GM23248 (cell line): ENCODE data around the gene CTNNAL1.

Source experiments
- EZH2 ChIP-seq: fragments of 200-600 bp; sonication (generic); IDR thresholded peaks from 2 replicates; pipeline ENCODE4 v1.6.1; 2018; ENCODE audit warnings: antibody characterized with exemption, mild to moderate bottlenecking; ENCODE audit not compliant: insufficient read depth, poor library complexity, severe bottlenecking
- EZH2phosphoT487 ChIP-seq: fragments of 200-600 bp; sonication (generic); IDR thresholded peaks from 2 replicates; pipeline ENCODE4 v1.6.1; 2018; ENCODE audit warnings: antibody characterized with exemption, moderate library complexity, mild to moderate bottlenecking, low read depth; ENCODE audit not compliant: insufficient read depth

DNA sequence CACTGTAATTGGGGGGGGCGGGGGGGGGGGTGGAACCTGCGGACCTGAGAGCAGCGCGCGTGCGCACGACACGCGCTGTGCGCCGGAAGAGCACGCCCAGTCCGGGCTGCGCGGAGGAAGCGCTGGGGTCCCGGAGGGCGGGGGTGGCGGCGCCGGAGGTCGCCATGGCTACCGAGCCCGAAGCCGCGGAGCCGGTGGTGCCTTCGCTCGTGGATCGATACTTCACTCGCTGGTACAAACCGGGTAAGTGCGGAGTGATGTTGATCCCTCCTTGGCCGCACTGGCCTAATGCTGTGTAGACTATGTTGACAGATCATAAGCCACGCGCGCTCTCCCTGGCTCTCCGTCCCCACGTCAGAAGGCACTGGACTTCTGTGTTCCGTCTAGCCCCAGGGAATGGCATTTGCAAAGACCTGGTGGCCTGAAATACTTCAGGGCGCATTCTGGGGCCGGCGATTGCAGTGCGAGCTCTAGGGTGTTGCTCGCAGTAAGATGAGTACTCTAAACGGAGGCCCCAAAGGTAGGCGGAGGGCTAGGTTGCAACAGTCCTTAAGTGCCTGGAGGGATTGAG is 78.9 kb downstream of the CTNNAL1 start, which contains the start of gene ABITRAM:
- no peak for TF ChIP-seq EZH2
- TF ChIP-seq EZH2phosphoT487: no peak
